Neuron (in vitro differentiated cells): Measurements from ENCODE around the gene CCDC3.

ENCODE experiments used
- H2AFZ ChIP-seq: one replicate; pipeline ENCODE4 v1.6.1; 2013; ENCODE audit warnings: low read depth, mild to moderate bottlenecking, inconsistent platforms, low read length, moderate library complexity
- H3K27me3 ChIP-seq: one replicate; pipeline ENCODE4 v1.6.1; 2013; ENCODE audit warnings: low read length; ENCODE audit not compliant: insufficient read depth
- H3K36me3 ChIP-seq: one replicate; pipeline ENCODE4 v1.6.1; 2013; ENCODE audit warnings: low read length; ENCODE audit not compliant: insufficient read depth
- H3K4me1 ChIP-seq: one replicate; pipeline ENCODE4 v1.6.1; 2013; ENCODE audit warnings: low read length; ENCODE audit not compliant: insufficient read depth
- H3K4me3 ChIP-seq: 2 replicates; pipeline ENCODE4 v1.5.1; 2013; ENCODE audit warnings: mild to moderate bottlenecking, low read length, moderate library complexity
- H3K9me3 ChIP-seq: one replicate; pipeline ENCODE4 v1.6.1; 2013; ENCODE audit warnings: low read length

The CCDC3 gene

GRCh38 chr10:12969951-12970350, 31.6 kb downstream of the CCDC3 start:
- Histone ChIP-seq H3K9me3 (no peaks in the 10 kb centered on the region), H3K27me3 (no peaks in the 10 kb centered on the region), H3K4me3 (no peak overlapping the region), H2AFZ (no peak overlapping the region), H3K4me1 (no peaks in the 10 kb centered on the region), H3K36me3 (no peaks in the 10 kb centered on the region)

GRCh38 chr10:12966067-12966466, 35.4 kb downstream of the CCDC3 start:
- no peaks in the 10 kb centered on the region for H3K36me3 ChIP-seq
- H3K4me1 ChIP-seq = no peaks in the 10 kb centered on the region
- no peak overlapping the region for H3K4me3 ChIP-seq
- no peaks in the 10 kb centered on the region for H3K9me3 ChIP-seq
- no peaks in the 10 kb centered on the region for H3K27me3 ChIP-seq
- H2AFZ ChIP-seq = no peak overlapping the region

GRCh38 chr10:12965571-12965970, 35.9 kb downstream of the CCDC3 start:
- H3K4me3 ChIP-seq = no peak overlapping the region
- H3K4me1 ChIP-seq = no peaks in the 10 kb centered on the region
- no peaks in the 10 kb centered on the region for H3K27me3 ChIP-seq
- H3K36me3 ChIP-seq = no peaks in the 10 kb centered on the region
- no peak overlapping the region for H2AFZ ChIP-seq
- no peaks in the 10 kb centered on the region for H3K9me3 ChIP-seq

- H3K27me3 ChIP-seq = no peaks in the 10 kb centered on the region
- H2AFZ ChIP-seq = no peak overlapping the region
- H3K4me3 ChIP-seq = no peak overlapping the region
- H3K36me3 ChIP-seq = no peaks in the 10 kb centered on the region
- no peaks in the 10 kb centered on the region for H3K9me3 ChIP-seq
- no peaks in the 10 kb centered on the region for H3K4me1 ChIP-seq
Observed at GRCh38 chr10:12962556-12962955, 39.0 kb downstream of the CCDC3 start.

- Histone ChIP-seq H2AFZ (no peak overlapping the region), H3K4me1 (no peaks in the 10 kb centered on the region), H3K9me3 (no peaks in the 10 kb centered on the region), H3K4me3 (no peak overlapping the region), H3K36me3 (no peaks in the 10 kb centered on the region), H3K27me3 (no peaks in the 10 kb centered on the region)
Observed at GRCh38 chr10:12961416-12962205, 39.9 kb downstream of the CCDC3 start.

GRCh38 chr10:12960941-12961340, 40.6 kb downstream of the CCDC3 start:
- no peaks in the 10 kb centered on the region for H3K4me1 ChIP-seq
- no peak overlapping the region for H2AFZ ChIP-seq
- H3K27me3 ChIP-seq = no peaks in the 10 kb centered on the region
- no peak overlapping the region for H3K4me3 ChIP-seq
- no peaks in the 10 kb centered on the region for H3K9me3 ChIP-seq
- no peaks in the 10 kb centered on the region for H3K36me3 ChIP-seq

GRCh38 chr10:12960334-12960898, 41.1 kb downstream of the CCDC3 start:
- Histone ChIP-seq H3K27me3 (no peaks in the 10 kb centered on the region), H3K4me3 (no peak overlapping the region), H3K4me1 (no peaks in the 10 kb centered on the region), H3K9me3 (no peaks in the 10 kb centered on the region), H2AFZ (no peak overlapping the region), H3K36me3 (no peaks in the 10 kb centered on the region)

GRCh38 chr10:12958546-12959110, 42.9 kb downstream of the CCDC3 start:
- Histone ChIP-seq H3K27me3 (no peaks in the 10 kb centered on the region), H3K4me3 (no peak overlapping the region), H2AFZ (no peak overlapping the region), H3K36me3 (no peaks in the 10 kb centered on the region), H3K4me1 (no peaks in the 10 kb centered on the region), H3K9me3 (no peaks in the 10 kb centered on the region)

- Histone ChIP-seq H3K36me3 (no peaks in the 10 kb centered on the region), H3K4me1 (no peaks in the 10 kb centered on the region), H3K4me3 (no peak overlapping the region), H2AFZ (no peak overlapping the region), H3K27me3 (no peaks in the 10 kb centered on the region), H3K9me3 (peaks cover 5% of the 10 kb centered on the region)
Observed at GRCh38 chr10:12957081-12957480, 44.4 kb downstream of the CCDC3 start.

GRCh38 chr10:12954866-12955265, 46.6 kb downstream of the CCDC3 start:
- Histone ChIP-seq H2AFZ (no peak overlapping the region), H3K4me3 (no peak overlapping the region), H3K27me3 (no peaks in the 10 kb centered on the region), H3K4me1 (no peaks in the 10 kb centered on the region), H3K36me3 (no peaks in the 10 kb centered on the region), H3K9me3 (peaks cover 5% of the 10 kb centered on the region)

GRCh38 chr10:12950583-12951128, 50.9 kb downstream of the CCDC3 start:
- Histone ChIP-seq H3K27me3 (no peaks in the 10 kb centered on the region), H3K4me3 (no peak overlapping the region), H3K36me3 (no peaks in the 10 kb centered on the region), H3K4me1 (no peaks in the 10 kb centered on the region), H3K9me3 (peaks cover 5% of the 10 kb centered on the region), H2AFZ (no peak overlapping the region)

- H2AFZ ChIP-seq = no peak overlapping the region
- no peak overlapping the region for H3K4me3 ChIP-seq
- H3K4me1 ChIP-seq = no peaks in the 10 kb centered on the region
- no peaks in the 10 kb centered on the region for H3K27me3 ChIP-seq
- H3K36me3 ChIP-seq = no peaks in the 10 kb centered on the region
- peaks cover 5% of the 10 kb centered on the region for H3K9me3 ChIP-seq
Observed at GRCh38 chr10:12949248-12949647, 52.3 kb downstream of the CCDC3 start.

GRCh38 chr10:12947741-12948140, 53.8 kb downstream of the CCDC3 start:
- Histone ChIP-seq H2AFZ (no peak overlapping the region), H3K27me3 (no peaks in the 10 kb centered on the region), H3K9me3 (peaks cover 4% of the 10 kb centered on the region), H3K4me1 (no peaks in the 10 kb centered on the region), H3K36me3 (no peaks in the 10 kb centered on the region), H3K4me3 (no peak overlapping the region)
